HL-60 (cell line): ENCODE measurements around the gene ROR2.

ENCODE experiments used
- CTCF ChIP-seq: IDR thresholded peaks from one replicate; pipeline ENCODE4 v1.5.1; 2011; ENCODE audit warnings: low read length, control low read depth, inconsistent platforms; ENCODE audit not compliant: insufficient read depth
- REST ChIP-seq: IDR thresholded peaks from 2 replicates; pipeline ENCODE4 v1.6.1; 2012; ENCODE audit warnings: low read depth; ENCODE audit not compliant: insufficient replicate concordance

- no peak for TF ChIP-seq CTCF
- no peak for TF ChIP-seq REST
These were observed 189.1 kb downstream of the ROR2 start for GRCh38 chr9:91760906-91761305.
